Mesenchymal stem cell (in vitro differentiated cells and primary cell): Measurements from ENCODE around the gene KCNF1.

Experiments used
- DNase-seq: peaks from one replicate; pipeline ENCODE4 v3.0.0-alpha.2; 2013
- H2AFZ ChIP-seq: one replicate; pipeline ENCODE4 v1.6.1; 2013; ENCODE audit warnings: low read depth, mild to moderate bottlenecking, control low read depth, inconsistent platforms, low read length, moderate library complexity
- H2AK5ac ChIP-seq: 2 replicates; pipeline ENCODE4 v1.6.1; 2013; ENCODE audit warnings: low read length, moderate library complexity, mild to moderate bottlenecking, inconsistent platforms; ENCODE audit not compliant: severe bottlenecking
- H2BK120ac ChIP-seq: one replicate; pipeline ENCODE4 v1.6.1; 2013; ENCODE audit warnings: low read depth, mild to moderate bottlenecking, inconsistent platforms, low read length, moderate library complexity
- H2BK12ac ChIP-seq, 2 experiments: one replicate each; pipeline ENCODE4 v1.6.1; 2013; ENCODE audit warnings: inconsistent platforms in 2 of 2, low read length in 2 of 2, mild to moderate bottlenecking in 2 of 2, moderate library complexity in 2 of 2, control low read depth in 1 of 2
- H2BK15ac ChIP-seq: one replicate; pipeline ENCODE4 v1.6.1; 2013; ENCODE audit warnings: mild to moderate bottlenecking, low read depth, inconsistent platforms; ENCODE audit not compliant: poor library complexity, severe bottlenecking
- H2BK5ac ChIP-seq: 2 replicates; pipeline ENCODE4 v1.6.1; 2013; ENCODE audit warnings: low read depth, mild to moderate bottlenecking, low read length, control low read depth, inconsistent platforms; ENCODE audit not compliant: poor library complexity, severe bottlenecking
- H3K14ac ChIP-seq, 2 experiments: one replicate each; pipeline ENCODE4 v1.6.1; 2013; ENCODE audit warnings: inconsistent platforms in 2 of 2, low read length in 2 of 2, control low read depth in 1 of 2, mild to moderate bottlenecking in 1 of 2, moderate library complexity in 1 of 2
- H3K18ac ChIP-seq, 2 experiments: one replicate each; pipeline ENCODE4 v1.6.1; 2013; ENCODE audit warnings: inconsistent platforms in 2 of 2, low read length in 2 of 2, control low read depth in 1 of 2, low read depth in 1 of 2, mild to moderate bottlenecking in 1 of 2
- H3K23ac ChIP-seq, 2 experiments: one replicate each; pipeline ENCODE4 v1.6.1; 2013; ENCODE audit warnings: inconsistent platforms in 2 of 2, low read length in 2 of 2, mild to moderate bottlenecking in 2 of 2, moderate library complexity in 2 of 2, control low read depth in 1 of 2
- H3K27ac ChIP-seq: 2 replicates; pipeline ENCODE4 v1.5.1; 2013; ENCODE audit warnings: mild to moderate bottlenecking, moderate library complexity, low read length, control low read depth, inconsistent platforms; ENCODE audit not compliant: poor library complexity, severe bottlenecking
- H3K27me3 ChIP-seq, 2 experiments: 2 replicates each; pipeline versions ENCODE4 v1.6.1 to v1.7.0; 2013; ENCODE audit warnings: low read length in 2 of 2, mild to moderate bottlenecking in 2 of 2, moderate library complexity in 2 of 2, control low read depth in 1 of 2, inconsistent platforms in 1 of 2; ENCODE audit not compliant: control insufficient read depth in 1 of 2, insufficient read depth in 1 of 2
- H3K36me3 ChIP-seq, 2 experiments: 2 replicates each; pipeline versions ENCODE4 v1.6.1 to v1.7.0; 2013; ENCODE audit warnings: low read length in 2 of 2, control low read depth in 1 of 2, inconsistent platforms in 1 of 2, low read depth in 1 of 2, mild to moderate bottlenecking in 1 of 2; ENCODE audit not compliant: insufficient read depth in 2 of 2, control insufficient read depth in 1 of 2
- H3K4ac ChIP-seq, 2 experiments: one replicate each; pipeline ENCODE4 v1.6.1; 2013; ENCODE audit warnings: inconsistent platforms in 2 of 2, low read length in 2 of 2, mild to moderate bottlenecking in 2 of 2, moderate library complexity in 2 of 2, control low read depth in 1 of 2, low read depth in 1 of 2
- H3K4me1 ChIP-seq: 2 replicates; pipeline ENCODE4 v1.6.1; 2013; ENCODE audit warnings: low read depth, low read length, control low read depth; ENCODE audit not compliant: control insufficient read depth, insufficient read depth
- H3K4me2 ChIP-seq: 2 replicates; pipeline ENCODE4 v1.6.1; 2013; ENCODE audit warnings: low read length, mild to moderate bottlenecking, inconsistent platforms; ENCODE audit not compliant: poor library complexity, severe bottlenecking
- H3K4me3 ChIP-seq, 2 experiments: 2 replicates each; pipeline versions ENCODE4 v1.5.1 to v1.7.0; 2013; ENCODE audit warnings: low read length in 2 of 2, mild to moderate bottlenecking in 2 of 2, control low read depth in 1 of 2, low read depth in 1 of 2; ENCODE audit not compliant: insufficient read depth in 1 of 2
- H3K79me1 ChIP-seq: replicated peaks from 2 replicates; pipeline ENCODE4 v1.6.1; 2013; ENCODE audit warnings: mild to moderate bottlenecking, control low read depth, low read length, inconsistent platforms; ENCODE audit not compliant: poor library complexity, severe bottlenecking
- H3K9ac ChIP-seq: 2 replicates; pipeline ENCODE4 v1.7.0; 2013; ENCODE audit warnings: mild to moderate bottlenecking, low read length, moderate library complexity
- H3K9me3 ChIP-seq: 2 replicates; pipeline ENCODE4 v1.7.0; 2013; ENCODE audit warnings: mild to moderate bottlenecking, low read length; ENCODE audit not compliant: control insufficient read depth
- H4K8ac ChIP-seq: one replicate; pipeline ENCODE4 v1.6.1; 2013; ENCODE audit warnings: inconsistent platforms, mild to moderate bottlenecking, low read length, moderate library complexity
- H4K91ac ChIP-seq: one replicate; pipeline ENCODE4 v1.6.1; 2013; ENCODE audit warnings: mild to moderate bottlenecking, low read length, inconsistent platforms
- WGBS: methylation state at CpG from one replicate; pipeline ENCODE4 v1.1.7; 2013; ENCODE audit warnings: mixed read lengths; 5-methylcytosine and 5-hydroxymethylcytosine counted together

The KCNF1 gene

GRCh38 chr2:10868465-10869314 is 43.0 kb upstream of the KCNF1 start:
- Histone ChIP-seq H3K9ac (no peak overlapping the region), H3K27ac (no peak overlapping the region), H2AFZ (no peak overlapping the region), H3K18ac (peak overlapping the region; percentile 67 to 68), H3K4me3 (no peak overlapping the region), H3K9me3 (peaks cover 16% of the 10 kb centered on the region), H4K91ac (peak overlapping the region; percentile 84), H3K14ac (peak overlapping the region in 1 of 2 experiments; percentile 30), H2BK5ac (no peak overlapping the region), H3K4ac (peak overlapping the region; percentile 4 to 57), H3K4me2 (peak overlapping the region; percentile 17), H2BK15ac (peak overlapping the region; percentile 26), H3K4me1 (peaks cover 22% of the 10 kb centered on the region), H3K23ac (peak overlapping the region in 1 of 2 experiments; percentile 10), H2BK120ac (peak overlapping the region; percentile 51), H2AK5ac (peak overlapping the region; percentile 34), H3K27me3 (peaks cover 0 to 44% of the 10 kb centered on the region in 2 experiments), H4K8ac (peak overlapping the region; percentile 82), H2BK12ac (peak overlapping the region; percentile 49 to 74), H3K36me3 (no peaks in the 10 kb centered on the region), H3K79me1 (no peaks in the 10 kb centered on the region)
- WGBS, result 33% methylated on average over 15 of the region's 15 CpGs
- peak; percentile 83 for DNase-seq

GRCh38 chr2:10871978-10872377 is 39.8 kb upstream of the KCNF1 start:
- WGBS, result 89% methylated on average over 1 of the region's 1 CpG

DNA sequence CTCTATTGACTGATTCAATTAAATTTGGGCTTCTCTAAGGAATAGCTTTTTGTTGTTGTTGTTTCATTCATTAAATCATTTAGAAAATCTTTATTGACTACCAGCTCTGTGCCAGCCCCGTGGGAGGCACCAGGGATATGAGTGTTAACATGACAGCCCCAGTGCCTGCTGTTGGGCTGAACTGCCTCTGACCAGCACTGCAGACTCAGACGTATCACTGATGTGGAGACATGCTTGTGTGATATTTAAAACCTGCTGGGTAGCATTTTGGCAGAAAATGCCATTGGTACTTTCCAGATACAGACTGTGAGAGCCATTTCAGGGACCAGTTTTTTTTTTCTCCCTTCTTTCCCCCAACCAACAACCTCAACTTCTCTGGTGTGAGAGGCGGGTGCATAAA is 38.6 kb upstream of the KCNF1 start:
- Histone ChIP-seq H2AK5ac (no peak overlapping the region), H3K4ac (no peak overlapping the region), H4K91ac (no peak overlapping the region), H3K36me3 (no peaks in the 10 kb centered on the region), H3K9ac (no peak overlapping the region), H3K23ac (no peak overlapping the region), H3K79me1 (no peaks in the 10 kb centered on the region), H2AFZ (no peak overlapping the region), H3K14ac (no peak overlapping the region), H3K4me3 (no peak overlapping the region), H2BK5ac (no peak overlapping the region), H2BK120ac (no peak overlapping the region), H3K9me3 (peaks cover 16% of the 10 kb centered on the region), H3K27ac (no peak overlapping the region), H4K8ac (no peak overlapping the region), H2BK15ac (no peak overlapping the region), H3K27me3 (peaks cover 0 to 13% of the 10 kb centered on the region in 2 experiments), H3K18ac (no peak overlapping the region), H3K4me1 (peaks cover 17% of the 10 kb centered on the region), H3K4me2 (no peak overlapping the region), H2BK12ac (no peak overlapping the region)
- WGBS, result 86% methylated on average over 3 of the region's 3 CpGs
- DNase-seq, result no peak

More at GRCh38 chr2:10871978-10872377, 39.8 kb upstream of the KCNF1 start:
- no peak overlapping the region for H2BK15ac ChIP-seq
- H3K18ac ChIP-seq, result no peak overlapping the region
- H3K14ac ChIP-seq, result no peak overlapping the region
- no peak overlapping the region for H2BK12ac ChIP-seq
- no peak overlapping the region for H4K91ac ChIP-seq
- no peak overlapping the region for H2BK120ac ChIP-seq
- peaks cover 12% of the 10 kb centered on the region for H3K4me1 ChIP-seq
- H3K36me3 ChIP-seq, result no peaks in the 10 kb centered on the region
- no peak overlapping the region for H3K23ac ChIP-seq
- H3K79me1 ChIP-seq, result no peaks in the 10 kb centered on the region
- H3K9ac ChIP-seq, result no peak overlapping the region
- H2AFZ ChIP-seq, result no peak overlapping the region
- H2BK5ac ChIP-seq, result no peak overlapping the region
- no peak overlapping the region for H3K4ac ChIP-seq
- H3K27me3 ChIP-seq, result peaks cover 0 to 16% of the 10 kb centered on the region in 2 experiments
- no peak overlapping the region for H3K4me2 ChIP-seq
- no peak overlapping the region for H2AK5ac ChIP-seq
- H3K4me3 ChIP-seq, result no peak overlapping the region
- H4K8ac ChIP-seq, result no peak overlapping the region
- H3K9me3 ChIP-seq, result peaks cover 16% of the 10 kb centered on the region
- H3K27ac ChIP-seq, result no peak overlapping the region
- no peak for DNase-seq

DNA sequence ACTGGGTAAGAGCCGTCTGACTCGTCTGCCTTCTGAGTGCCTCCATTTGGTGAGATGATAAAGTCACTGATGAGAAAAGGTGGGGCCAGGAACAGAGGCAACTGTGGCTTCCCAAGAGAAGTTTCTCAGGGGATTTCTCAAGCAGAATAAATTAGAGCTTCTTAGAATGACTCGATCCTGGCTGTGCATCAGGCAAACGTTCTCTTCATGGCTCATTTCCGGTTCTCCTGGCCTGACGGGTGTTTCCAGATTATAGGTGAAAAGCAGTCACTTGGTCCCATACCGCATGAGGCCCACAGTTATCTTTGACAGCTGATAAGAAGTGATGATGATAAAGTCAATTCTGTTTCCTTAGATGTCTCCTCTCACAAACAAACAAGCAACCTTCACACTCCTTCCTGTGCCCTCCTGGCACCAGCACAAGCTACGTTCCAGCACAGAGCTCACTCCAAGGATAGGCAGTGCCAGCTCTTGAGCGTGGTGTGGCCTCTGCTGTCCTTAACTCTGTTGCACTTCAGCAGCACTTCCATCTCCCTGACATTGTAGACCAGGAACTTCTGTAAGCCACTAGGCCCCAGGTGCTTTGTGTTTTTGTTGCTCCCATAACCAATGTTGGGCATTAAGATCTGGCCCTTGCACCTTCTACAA is 37.8 kb upstream of the KCNF1 start:
- peaks cover 9% of the 10 kb centered on the region for H3K4me1 ChIP-seq
- H3K4ac ChIP-seq, result no peak overlapping the region
- H3K9me3 ChIP-seq, result peaks cover 16% of the 10 kb centered on the region
- no peak overlapping the region for H3K4me2 ChIP-seq
- H3K4me3 ChIP-seq, result no peak overlapping the region
- 39% methylated on average over 7 of the region's 9 CpGs for WGBS
- H4K91ac ChIP-seq, result peak overlapping the region; percentile 44
- no peak overlapping the region for H2AK5ac ChIP-seq
- H2BK120ac ChIP-seq, result no peak overlapping the region
- H3K9ac ChIP-seq, result no peak overlapping the region
- no peaks in the 10 kb centered on the region for H3K79me1 ChIP-seq
- H2BK12ac ChIP-seq, result no peak overlapping the region
- H2BK5ac ChIP-seq, result no peak overlapping the region
- no peak overlapping the region for H4K8ac ChIP-seq
- H3K27me3 ChIP-seq, result peaks cover 0 to 13% of the 10 kb centered on the region in 2 experiments
- H3K14ac ChIP-seq, result no peak overlapping the region
- no peaks in the 10 kb centered on the region for H3K36me3 ChIP-seq
- H3K18ac ChIP-seq, result no peak overlapping the region
- H2BK15ac ChIP-seq, result no peak overlapping the region
- no peak overlapping the region for H3K27ac ChIP-seq
- DNase-seq, result peak; percentile 8
- no peak overlapping the region for H2AFZ ChIP-seq
- H3K23ac ChIP-seq, result no peak overlapping the region
